H1 (cell line): ENCODE data around the gene CDNF. TPM values are rescaled to one million over a fixed set of nuclear protein-coding genes. Genes with fewer than 3 reads are reported as not detected.
A peak's percentile ranks its signal among the peaks of the same experiment; 100 is the strongest.

Source experiments
- CREB1 ChIP-seq: IDR thresholded peaks from 2 replicates; pipeline ENCODE4 v1.6.1; 2012; ENCODE audit warnings: inconsistent platforms
- CTCF ChIP-seq, 3 experiments: IDR thresholded peaks; 1 replicate in 2 of 3; 2 replicates in 1 of 3; pipeline versions ENCODE4 v1.5.1 to v1.6.1; 2011; ENCODE audit warnings: low read length in 3 of 3, mild to moderate bottlenecking in 3 of 3, inconsistent platforms in 2 of 3, low read depth in 1 of 3, moderate library complexity in 1 of 3; ENCODE audit not compliant: insufficient read depth in 1 of 3; ENCODE audit errors: control extremely low read depth in 1 of 3
- GTF2F1 ChIP-seq: IDR thresholded peaks from 2 replicates; pipeline ENCODE4 v1.6.1; 2012; ENCODE audit warnings: low read depth, low read length, improper control_type of control experiment, borderline replicate concordance
- JUND ChIP-seq: IDR thresholded peaks from 2 replicates; pipeline ENCODE4 v1.6.1; 2011; ENCODE audit warnings: mild to moderate bottlenecking, improper control_type of control experiment, low read length
- SUZ12 ChIP-seq: fragments of 200-600 bp; sonication (generic); IDR thresholded peaks from 2 replicates; pipeline ENCODE4 v1.6.1; 2012; ENCODE audit warnings: mild to moderate bottlenecking, inconsistent platforms, low read length, moderate library complexity, mixed read lengths
- TAF1 ChIP-seq: IDR thresholded peaks from 2 replicates; pipeline ENCODE4 v1.6.1; 2011; ENCODE audit warnings: mild to moderate bottlenecking, low read depth, low read length
- YY1 ChIP-seq: IDR thresholded peaks from 2 replicates; pipeline ENCODE4 v1.6.1; 2011; ENCODE audit warnings: low read depth, mild to moderate bottlenecking, low read length
- polyA plus RNA-seq, 7 experiments: library from polyadenylated mRNA; depleted of rRNA in 3 of 7; stranded (reverse) in 5 of 7; unstranded in 2 of 7; fragments of >200 nt in 5 of 7; fragments of 200-250 nt in 2 of 7; gene quantifications; 1 replicate in 5 of 7; 2 replicates in 1 of 7; 4 replicates in 1 of 7; pipeline versions ENCODE4 v1.2.1 to v1.2.3, GENCODE V29; 2011 to 2013; ENCODE audit warnings: missing spikeins in 2 of 7, mixed read lengths in 2 of 7
- total RNA-seq: library from RNA; stranded (reverse); fragmentation: NEBNext Ultra II Directional; extraction: Animal tissue kit (Norgen Biotek cat#: 25700); gene quantifications from 2 replicates; pipeline ENCODE4 v1.2.1, GENCODE V29; 2021

CDNF gene
- total and polyA plus RNA-seq, 2 of the 8 experiments (the other 6 are each of a cell fraction or from before 2014, with no cell fraction given): 0.32 to 0.67 TPM

- TF ChIP-seq TAF1 (peak; percentile 95), SUZ12 (no peak), CREB1 (peak; percentile 87), CTCF (IDR thresholded peaks at IDR 0.05; ENCODE audit: control extremely low read depth in 1 of 3, insufficient read depth in 1 of 3, low read depth in 1 of 3, low read length in 3 of 3) (0 out of 4 replicates have a peak, but pooled peaks of 1 of the 3 experiments have one; percentile 2), GTF2F1 (0 out of 2 replicates have a peak, but pooled peaks have one; percentile 15), JUND (no peak), YY1 (peak; percentile 96)
These were observed 40.7 kb upstream of the CDNF start, which contains the start of gene SUV39H2 (continued) for GRCh38 chr10:14878266-14879123.
